NCI-H510A (cell line): Measurements from ENCODE around the gene TERB1.
"Not testable (repeated sequence)": the region's sequence is repeated elsewhere in the genome, so short reads cannot be mapped to it uniquely, and the experiment has no call there.

ENCODE experiments used
- DNase-seq: peaks from one replicate; lab custom pipeline; 2025; lab: John Stamatoyannopoulos, UW

The TERB1 gene

DNA sequence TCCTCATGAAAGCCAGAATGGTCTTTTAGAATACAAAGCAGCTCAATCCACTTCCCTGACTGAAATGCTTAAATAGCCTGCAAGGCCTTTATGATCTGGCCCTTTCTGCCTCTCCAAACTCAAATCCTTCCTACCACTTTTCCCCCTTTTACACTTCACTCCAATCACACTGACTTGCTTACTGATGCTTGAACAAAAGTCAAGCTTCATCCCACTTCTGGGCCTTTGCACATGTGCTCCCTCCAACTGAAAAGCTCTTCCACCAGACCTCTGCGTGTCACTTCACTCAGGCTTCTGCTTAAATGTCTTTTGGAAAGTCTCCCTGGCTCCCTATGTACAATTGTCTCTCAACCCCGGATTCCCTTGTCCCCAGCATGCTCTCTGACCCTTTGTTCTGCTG lies 13.3 kb upstream of the TERB1 start:
- DNase-seq = no peak

DNA sequence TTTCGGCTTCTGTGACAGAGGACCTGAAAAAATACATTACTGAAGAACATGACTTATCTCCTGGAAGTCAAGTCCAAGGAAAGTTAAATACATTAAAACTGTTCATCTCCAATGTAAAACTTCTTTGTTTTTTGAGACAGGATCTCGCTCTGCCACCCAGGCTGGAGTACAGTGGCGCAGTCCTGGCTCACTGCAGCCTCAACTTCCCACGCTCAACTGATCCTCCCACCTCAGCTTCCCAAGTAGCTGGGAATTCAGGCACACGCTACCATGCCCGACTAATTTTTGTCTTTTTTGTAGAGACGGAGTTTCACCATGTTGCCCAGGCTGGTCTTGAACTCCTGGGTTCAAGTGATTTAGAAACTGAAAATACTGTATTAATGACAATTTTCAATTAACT lies 9.7 kb upstream of the TERB1 start:
- no peak for DNase-seq

DNA sequence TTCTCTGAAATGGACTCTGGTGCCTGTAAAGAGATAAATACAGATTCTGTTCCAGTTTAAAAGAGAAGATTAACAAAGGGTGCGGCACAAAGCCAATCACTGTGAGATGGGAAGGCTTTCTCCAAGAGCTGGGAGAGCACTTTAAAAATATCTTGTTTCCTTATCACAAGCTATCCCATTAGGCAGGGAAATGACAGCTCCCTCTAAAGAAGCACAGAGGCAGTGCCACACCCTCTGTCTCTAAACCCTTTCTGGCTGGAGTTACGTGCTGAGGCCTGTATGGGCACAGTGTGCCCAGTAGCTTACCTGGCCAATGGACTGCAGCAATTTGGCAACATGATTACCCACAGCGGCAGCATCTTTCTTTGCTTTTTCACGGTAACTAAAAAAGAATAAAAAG lies 9.0 kb upstream of the TERB1 start:
- no peak for DNase-seq

DNA sequence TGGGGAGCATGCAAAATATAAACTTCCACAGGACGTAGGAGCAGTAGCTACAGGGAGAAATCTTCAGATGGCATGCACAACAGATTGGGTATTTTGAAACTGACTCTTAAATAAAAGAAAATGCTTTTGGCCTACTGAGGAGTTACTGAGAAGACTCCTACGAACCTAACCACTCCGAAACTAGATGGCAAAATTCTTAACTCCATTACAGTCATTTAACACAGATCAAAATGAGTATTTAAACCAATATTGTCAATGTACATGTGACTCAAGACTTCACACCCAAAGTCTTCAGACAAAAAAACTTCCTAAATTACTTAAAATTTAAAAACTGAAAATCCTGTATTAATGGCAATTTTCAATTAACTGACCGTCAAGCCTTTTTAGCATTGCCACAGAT lies 8.4 kb upstream of the TERB1 start:
- DNase-seq = no peak

DNA sequence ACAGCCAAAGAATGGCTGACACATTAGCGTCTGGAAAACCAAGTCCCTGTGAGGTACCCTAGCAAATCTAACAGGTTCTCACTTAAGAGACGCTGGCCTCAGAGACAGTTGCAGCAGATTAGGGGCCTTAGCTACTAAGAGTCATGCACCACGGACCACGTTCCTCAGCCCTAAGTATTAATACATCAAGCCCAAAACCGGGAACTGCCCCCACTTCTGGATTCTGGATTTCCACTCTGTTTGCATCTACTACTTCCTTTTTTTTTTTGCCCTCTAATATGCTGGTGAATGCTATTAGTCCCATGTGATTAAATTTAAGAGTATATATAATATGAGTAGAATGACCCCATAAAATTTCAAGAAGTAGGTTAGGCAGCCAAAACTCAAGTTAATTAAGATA lies 775 bp upstream of the TERB1 start:
- no peak for DNase-seq

DNA sequence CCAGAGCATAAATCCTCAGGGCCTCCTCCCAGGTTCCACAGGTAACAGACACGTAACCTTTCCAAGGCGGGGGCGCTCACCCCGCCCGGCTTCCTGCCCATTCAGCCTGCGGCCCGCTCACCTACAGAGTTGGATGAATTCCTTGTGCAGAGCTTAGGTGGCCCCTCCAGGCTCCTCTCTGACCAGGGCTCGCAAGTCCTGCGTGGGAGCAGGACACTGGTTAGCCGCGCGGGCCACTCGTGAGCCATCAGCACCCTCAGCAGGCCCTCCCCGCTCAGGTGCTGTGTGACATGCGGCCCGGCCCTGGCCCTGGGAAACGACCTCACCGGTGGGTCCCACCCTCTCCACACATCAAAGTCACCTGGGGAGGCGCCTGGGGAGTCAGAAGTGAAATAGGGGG lies 528 bp downstream of the TERB1 start:
- DNase-seq = no peak

DNA sequence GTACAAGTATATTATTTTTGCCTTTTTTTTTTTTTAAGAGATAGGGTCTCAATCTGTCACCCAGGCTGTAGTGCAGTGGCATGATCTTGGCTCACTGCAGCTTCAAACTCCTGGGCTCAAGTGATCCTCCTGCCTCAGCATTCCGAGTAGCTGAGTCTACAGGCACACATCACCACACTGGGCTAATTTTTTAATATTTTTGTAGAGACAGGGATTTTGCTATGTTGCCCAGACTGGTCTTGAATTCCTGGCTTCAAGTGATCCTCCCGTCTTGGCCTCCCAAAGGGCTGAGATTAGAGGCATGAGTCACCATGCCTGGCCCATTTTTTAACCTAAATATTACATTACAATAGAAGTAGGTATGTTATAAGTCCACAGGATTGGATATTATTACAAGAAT lies 3.2 kb downstream of the TERB1 start:
- DNase-seq = no peak

DNA sequence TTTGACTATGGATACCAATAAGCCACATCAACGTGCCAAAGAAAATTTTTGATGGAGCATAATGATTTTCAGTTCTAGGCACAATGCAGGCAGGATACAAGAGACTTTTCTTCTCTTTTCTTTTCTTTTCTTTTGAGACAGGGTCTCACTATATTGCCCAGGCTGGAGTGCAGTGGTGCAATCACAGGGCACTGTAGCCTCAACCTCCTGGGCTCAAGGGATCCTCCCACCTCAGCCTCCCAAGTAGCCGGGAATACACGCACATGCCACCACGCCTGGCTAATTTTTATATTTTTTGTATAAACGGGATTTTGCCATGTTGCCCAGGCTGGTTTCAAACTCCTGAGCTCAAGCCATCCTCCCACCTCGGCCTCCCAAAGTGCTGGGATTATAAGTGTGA lies 7.4 kb downstream of the TERB1 start:
- DNase-seq = not testable (repeated sequence)

DNA sequence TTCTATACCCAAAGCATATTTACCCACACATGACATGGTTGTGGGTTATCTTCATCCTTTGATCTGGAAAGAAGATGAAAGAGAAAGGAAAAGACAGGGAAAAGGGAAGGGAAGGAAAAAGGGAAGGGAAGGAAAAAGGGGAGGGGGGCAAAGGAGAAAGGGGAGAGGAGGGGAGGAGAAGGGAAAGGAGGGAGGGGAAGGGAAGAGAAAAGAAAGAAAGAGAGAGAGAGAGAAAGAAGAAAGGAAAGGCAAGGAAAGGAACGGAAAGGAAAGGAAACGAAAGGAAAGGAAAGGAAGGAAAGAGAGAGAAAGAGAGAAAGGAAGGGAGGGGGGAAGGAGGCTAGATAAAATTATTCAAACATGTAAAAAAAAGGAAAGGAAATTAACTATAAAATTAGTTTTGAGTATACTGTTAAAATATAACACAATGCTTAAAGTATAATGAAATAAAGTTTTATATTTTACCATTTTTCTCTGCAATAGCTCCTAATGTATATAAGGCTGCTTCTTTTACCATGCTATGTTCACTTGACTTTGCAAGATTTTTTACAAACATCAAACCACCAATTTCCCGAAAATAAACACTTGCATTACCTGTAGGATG lies 11.2 kb downstream of the TERB1 start:
- DNase-seq = no peak

DNA sequence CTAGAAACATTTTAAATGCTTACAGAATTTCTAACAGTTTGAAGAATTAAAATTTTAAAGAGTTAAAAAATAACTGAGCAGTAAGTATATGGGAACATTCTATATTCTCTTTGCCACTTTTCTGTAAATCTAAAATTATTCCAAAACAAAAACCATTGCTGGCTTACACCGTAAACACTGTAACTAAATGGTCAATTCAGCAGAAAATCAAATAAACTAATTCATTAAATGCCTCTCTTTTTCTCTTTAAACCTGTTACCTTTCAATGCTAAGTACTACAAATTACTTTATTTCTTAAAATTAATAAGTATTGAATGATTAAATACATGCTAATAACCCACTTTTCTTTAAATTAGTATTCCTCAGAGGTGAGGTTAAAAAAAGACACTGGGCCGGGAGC lies 14.0 kb downstream of the TERB1 start:
- DNase-seq = no peak

DNA sequence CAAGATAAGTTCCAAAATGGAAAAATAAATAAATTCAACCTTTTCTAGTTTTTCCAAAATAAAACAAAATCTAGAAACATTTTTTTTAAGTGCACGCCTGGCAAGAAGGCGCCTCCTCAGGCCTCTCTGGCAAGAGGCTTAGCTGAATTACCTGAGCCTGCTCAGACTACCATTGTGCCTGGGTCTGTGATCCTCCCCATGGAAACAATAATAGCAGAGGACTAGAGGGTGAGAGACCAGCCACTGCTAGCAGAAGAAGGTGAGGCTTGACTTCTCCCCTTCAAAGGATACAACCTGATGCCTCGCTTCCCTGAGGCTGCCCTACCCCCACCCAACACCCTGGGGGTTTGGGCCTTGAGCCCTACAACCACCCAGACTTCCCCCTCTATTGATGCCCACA lies 14.8 kb downstream of the TERB1 start:
- no peak for DNase-seq

DNA sequence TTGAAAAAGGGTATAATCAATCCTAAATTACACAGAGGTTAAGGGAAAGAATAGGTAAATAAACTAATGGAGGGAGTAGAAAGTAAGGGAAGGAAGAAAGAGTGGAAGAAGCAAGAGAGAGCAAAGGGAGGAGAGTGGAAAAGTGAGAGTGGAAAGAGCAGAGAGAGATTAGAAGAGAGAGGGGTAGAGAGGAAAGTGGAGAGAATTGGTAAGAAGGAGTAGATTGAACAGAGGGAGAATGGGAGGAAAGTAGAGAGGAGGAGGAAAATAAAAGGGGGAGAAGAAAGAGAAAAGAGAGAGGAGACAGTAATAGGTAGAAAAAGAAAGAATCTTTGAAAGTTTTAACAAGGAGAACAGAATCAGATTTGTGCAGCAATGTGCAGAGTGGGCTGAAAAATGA lies 24.9 kb downstream of the TERB1 start:
- DNase-seq = no peak

DNA sequence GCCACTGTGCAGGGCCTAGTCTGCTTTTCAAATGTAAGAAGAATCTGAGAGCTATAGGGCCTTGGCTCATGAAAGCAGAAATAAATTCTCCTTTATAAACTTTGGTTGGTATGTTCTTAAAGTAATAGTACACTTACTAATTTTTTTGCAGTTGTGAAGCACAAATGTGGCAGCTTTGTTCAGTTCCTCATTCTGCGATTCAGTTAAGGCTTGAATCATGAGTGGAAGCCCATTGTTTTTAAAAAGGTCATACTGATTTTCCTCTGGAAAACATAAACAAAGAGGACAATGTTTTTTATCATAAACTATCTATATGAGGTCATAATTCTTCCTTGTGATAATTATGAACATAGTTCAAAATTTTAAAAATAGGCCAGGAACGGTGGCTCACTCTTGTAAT lies 26.4 kb downstream of the TERB1 start:
- DNase-seq = no peak

DNA sequence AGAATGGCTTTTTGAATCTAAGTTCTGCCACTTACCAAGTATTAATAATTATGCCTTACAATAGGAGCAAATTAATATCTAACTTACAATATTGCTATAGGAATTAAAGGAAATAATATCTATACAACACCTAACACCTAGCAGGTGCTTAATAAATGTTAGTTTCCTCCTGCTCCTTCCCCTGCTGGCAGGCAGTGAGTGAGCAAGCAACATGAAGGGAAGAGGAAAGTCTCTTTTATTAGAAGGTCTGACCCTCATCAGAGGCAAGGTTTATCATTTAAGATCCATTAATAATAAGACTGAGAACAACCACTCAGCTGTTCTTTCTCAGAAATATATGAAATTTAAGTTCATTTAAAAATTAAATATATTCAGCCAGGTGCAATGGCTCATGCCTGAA lies 43.3 kb downstream of the TERB1 start:
- no peak for DNase-seq

DNA sequence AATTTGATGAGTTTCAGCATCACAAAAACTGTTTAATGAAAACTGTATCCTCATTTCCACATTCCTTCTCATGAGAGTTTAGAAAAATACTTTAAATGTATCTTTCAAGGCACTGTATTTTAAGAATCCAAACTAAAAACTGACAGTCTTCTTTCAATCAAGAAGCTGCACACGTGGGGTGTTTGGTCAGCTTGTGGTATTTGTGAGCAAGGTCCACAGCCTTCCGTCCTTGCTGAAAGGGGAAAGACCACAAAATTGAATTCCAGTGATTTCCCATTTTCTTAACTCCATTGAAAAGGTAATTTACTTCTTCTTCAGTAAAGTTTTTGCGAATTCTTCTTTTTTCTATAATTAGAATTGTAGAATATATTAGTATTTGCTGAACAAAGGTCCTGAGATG lies 46.6 kb downstream of the TERB1 start:
- DNase-seq = no peak

DNA sequence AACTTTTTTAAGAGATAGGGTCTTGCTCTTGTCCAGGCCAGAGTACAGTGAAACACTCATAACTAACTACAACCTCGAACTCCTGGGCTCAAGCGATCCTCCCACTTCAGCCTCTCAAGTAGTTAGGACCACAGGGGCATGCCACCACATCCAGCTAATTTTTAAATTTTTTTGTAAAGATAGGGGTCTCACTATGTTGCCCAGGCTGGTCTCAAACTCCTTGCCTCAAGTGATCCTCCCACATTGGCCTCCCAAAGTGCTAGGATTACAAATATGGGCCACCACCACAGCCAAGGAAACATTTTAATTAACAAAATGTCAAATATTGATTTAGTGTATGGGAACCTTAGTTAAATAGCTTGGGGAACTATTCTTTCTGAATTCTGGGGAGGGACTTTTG lies 47.2 kb downstream of the TERB1 start:
- DNase-seq = no peak

DNA sequence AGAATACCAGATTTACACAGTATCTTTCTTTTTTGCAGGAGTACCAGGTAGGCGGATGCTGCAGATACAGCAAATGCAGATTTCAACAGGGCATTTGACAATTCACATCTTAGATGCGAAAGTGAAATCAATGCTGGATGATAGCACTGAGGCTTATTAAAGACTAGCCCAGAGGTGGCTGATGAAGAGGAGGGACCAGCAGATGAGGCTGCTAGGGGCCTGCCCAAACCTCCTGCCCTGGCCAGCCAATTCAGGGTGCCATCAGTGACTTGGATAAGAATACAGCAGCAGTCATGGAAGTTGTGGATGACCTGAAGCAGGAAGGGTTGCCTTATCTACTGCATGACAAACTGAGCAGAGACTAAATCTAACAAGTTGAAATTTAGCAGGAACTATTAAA lies 48.4 kb downstream of the TERB1 start:
- DNase-seq = no peak

DNA sequence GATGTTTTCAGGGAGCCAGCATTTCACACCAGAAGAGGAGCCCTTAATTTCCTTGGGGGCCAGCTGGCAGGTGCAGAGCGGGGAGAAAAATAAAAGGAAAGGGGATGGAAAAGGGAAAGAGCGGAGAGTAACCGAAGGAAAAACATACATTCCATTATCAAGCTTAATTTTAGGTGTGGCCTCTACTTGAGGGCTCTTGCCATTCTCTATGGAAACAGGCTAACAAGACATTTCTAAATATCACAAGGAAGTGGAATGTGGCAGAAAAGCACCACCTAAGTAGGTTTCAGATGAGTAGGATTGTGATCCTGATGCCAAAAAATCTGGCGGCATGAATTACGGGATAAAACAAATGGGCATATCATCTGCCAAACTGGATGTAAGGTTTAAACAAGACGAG lies 49.0 kb downstream of the TERB1 start:
- no peak for DNase-seq

DNA sequence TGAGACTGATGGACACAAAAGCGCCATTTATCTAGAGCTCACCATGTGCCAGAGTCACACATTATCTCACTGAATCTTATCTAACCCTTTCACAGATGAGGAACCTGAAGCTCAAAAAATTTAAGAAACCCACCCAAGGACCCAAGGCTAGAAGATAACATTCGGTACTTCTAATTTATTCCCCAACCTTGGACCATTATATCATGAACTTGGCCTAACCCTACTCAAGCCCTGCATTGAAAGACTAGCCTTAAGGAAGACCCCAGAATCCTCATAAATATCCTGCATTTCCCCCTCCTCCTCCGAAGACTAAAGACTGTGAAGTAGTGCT lies 49.4 kb downstream of the TERB1 start:
- no peak for DNase-seq

DNA sequence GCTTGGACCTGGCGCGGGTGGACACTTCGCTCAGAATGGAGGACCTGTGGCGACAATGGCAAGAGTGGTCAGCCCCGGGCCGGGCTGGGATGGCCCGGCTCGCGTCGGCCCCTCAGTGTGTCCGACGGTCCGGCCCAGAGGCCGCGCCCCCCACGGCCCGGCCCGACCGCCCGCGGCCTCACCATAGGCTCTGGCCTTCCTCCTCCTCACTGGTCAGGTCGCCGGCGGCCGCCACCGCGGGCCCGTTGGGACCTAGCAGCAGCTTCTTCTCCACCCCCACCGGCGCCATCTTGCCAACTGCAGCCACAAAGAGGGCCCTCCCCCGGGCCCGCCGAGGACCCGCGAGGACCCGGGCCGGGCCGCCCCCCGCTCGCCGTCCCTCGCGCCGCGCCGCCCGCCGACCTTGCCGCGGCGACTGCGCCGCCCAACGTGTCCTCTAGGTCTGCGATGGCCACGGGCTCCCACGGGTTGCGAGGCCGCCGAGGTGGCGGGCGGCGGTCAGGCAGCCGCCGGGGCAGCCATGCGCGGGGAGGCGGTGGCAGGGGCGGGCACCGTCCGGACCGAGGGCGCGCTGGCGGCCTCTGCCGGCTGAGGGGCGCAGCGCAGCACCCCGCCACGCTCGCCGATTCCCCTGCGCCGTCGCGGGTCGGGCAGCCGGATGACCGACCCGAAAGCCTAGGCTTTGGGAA lies 49.9 kb downstream of the TERB1 start, which contains the start of gene DYNC1LI2:
Gene DYNC1LI2 (minus strand): TSS at position 307 of the 689 bp plus-strand sequence. CDS start 18 bp downstream, at position 289.
- peak; percentile 24 for DNase-seq

DNA sequence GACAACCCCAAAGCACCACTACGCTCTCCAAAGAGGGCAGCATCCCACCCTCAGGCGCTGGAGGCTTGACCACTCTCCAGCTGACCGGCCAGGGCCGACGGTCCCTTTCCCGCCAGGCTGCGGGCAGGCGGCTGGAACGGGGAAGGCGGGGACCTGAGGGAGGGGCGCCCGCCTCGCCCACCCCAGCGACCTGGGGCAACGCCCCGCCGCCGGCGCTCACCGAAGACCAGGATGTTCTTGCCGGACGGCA lies 50.4 kb downstream of the TERB1 start:
- DNase-seq = no peak

DNA sequence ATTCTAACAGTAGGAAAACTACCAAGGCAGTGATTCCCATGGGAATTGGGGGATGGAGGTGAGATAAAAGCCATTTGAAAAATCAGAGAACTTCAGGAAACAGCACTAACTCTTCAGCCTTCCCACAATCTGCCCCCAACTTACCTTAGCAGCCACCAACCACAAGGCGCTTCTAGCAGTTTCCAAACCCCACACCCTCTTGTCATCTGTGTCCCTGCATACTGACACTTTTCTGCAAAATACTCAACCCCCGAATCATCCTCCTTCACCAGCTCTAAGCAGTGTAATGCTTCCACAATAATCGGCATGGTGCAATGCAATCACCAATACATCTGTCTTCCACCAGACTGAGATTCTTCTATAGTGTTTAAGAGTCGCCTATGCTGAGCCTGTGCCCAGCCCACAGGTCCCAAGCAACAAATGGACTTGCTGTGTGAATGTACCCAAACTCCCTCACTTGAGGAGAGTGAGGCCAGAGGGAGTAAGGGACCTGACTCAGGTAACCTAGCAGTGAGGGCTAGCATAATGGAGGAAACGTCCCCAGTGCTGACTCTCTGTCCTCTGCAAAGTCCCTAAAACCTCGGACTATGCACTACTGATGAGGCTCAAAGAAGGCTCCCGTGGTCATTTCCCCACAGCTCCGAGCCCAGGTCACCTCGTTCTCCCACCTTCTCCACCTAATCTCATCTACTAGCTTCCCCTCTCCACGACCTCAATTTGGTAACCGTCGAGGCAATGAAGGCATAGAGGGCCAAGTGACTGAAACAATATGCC lies 50.9 kb downstream of the TERB1 start:
- no peak for DNase-seq

DNA sequence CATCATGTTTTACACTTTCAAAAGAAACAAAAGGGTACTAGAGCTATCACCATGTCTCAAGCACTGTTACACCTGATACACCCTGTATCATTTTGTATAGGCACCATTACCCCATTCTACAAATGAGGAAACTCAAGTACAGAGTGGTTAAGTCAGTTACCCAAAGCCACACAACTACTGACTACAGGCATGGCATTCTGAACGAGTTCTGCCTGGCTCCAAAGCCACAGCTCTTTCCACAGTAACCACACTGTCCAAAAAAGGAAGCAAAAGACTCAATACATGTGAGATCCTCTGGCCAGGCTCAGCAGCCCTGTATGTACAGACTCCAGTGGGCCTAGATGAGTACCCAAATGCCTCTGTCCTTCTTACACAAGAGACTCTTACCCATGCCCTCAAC lies 54.7 kb downstream of the TERB1 start:
- DNase-seq = no peak

DNA sequence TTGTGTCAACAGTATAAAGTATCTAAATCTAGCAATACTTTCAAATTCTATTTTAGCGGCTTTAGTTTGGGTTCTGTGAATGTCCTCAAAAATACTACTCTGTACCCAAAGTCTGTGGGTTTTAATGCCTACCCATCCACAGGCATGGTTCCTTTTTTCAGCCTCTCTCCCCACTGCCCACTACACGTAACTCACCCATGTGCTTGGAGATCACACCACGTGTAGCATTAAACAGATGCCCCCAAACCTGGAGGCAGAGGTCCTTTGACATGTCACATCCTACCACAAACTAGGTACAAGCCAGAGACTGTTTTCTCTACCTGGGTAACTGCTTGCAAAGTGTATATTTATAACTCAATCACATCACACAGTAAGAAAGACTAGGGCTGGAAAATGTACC lies 55.3 kb downstream of the TERB1 start:
- DNase-seq = no peak
